ENCODE measurements around the gene NARS2. TPM values are rescaled to one million over a fixed set of nuclear protein-coding genes. Genes with fewer than 3 reads are reported as not detected.

The NARS2 gene
- total RNA-seq, 2 donors from 2014 or later, result 10.1 to 24.7 TPM

DNA sequence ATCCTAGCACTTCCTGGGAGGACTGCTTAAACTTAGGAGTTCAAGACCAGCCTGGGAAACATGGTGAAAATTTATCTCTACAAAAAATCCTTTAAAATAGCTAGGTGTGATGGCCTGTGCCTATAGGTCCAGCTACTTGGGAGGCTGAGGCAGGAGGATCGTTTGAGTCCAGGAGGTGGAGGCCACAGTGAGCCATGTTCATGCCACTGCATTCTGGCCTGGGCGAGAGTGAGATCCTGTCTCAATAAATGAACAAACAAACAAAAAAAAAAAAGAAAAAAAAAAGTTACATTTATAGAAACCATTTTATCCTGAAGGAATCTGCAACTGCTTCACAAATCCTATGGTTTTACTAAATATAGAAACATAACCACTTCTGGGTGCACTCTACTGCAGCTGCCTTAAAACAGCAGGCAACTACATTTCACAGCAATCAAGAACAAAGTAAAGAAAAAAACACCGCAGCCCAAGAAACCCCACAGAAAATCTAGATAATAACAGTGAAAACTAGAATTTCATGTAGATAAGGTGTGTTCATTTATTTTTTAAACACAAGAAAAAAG lies 81.2 kb downstream of the NARS2 start:
- WGBS, 2 donors, result 91 to 94% methylated on average over 3 of the region's 3 CpGs
- TF ChIP-seq POLR2A (IDR thresholded peaks at IDR 0.05), result no peak
- TF ChIP-seq, protein P1, sequence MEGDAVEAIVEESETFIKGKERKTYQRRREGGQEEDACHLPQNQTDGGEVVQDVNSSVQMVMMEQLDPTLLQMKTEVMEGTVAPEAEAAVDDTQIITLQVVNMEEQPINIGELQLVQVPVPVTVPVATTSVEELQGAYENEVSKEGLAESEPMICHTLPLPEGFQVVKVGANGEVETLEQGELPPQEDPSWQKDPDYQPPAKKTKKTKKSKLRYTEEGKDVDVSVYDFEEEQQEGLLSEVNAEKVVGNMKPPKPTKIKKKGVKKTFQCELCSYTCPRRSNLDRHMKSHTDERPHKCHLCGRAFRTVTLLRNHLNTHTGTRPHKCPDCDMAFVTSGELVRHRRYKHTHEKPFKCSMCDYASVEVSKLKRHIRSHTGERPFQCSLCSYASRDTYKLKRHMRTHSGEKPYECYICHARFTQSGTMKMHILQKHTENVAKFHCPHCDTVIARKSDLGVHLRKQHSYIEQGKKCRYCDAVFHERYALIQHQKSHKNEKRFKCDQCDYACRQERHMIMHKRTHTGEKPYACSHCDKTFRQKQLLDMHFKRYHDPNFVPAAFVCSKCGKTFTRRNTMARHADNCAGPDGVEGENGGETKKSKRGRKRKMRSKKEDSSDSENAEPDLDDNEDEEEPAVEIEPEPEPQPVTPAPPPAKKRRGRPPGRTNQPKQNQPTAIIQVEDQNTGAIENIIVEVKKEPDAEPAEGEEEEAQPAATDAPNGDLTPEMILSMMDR (IDR thresholded peaks at IDR 0.05), result no peak
- intact Hi-C loops (cut with DNase I), result no loop called here
- H3K36me3 ChIP-seq (replicated peaks in 1 of 2; ENCODE audit: insufficient read depth in 1 of 2, low read depth in 2 of 2), result no peaks in the 10 kb centered on the region
- peaks cover 16% of the 10 kb centered on the region for H3K4me1 ChIP-seq
- H3K27ac ChIP-seq, result no peak overlapping the region
- ATAC-seq (no peak), DNase-seq (no peak)
- no peak overlapping the region for H3K4me3 ChIP-seq
- no peaks in the 10 kb centered on the region for H3K9me3 ChIP-seq
- H3K27me3 ChIP-seq, result no peaks in the 10 kb centered on the region

DNA sequence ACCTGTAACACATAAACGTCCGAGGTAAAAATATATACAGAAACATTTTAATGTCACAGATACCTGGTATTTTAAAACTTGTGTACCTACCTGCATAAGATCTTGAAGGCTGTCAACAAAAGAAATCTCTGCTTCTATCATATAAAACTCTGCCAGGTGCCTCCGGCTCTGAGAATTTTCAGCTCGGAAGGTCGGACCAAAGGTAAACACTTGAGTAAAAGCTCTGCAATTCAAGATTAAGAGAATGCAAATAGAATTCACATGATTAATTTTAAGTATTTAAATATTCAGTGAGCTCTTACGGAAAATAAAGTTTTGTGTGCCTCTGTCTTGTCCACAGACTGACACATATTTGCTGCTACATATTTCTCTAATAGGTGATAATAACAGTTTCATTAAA lies 81.7 kb downstream of the NARS2 start:
- Histone ChIP-seq H3K27ac (no peak overlapping the region), H3K4me1 (peaks cover 13% of the 10 kb centered on the region), H3K4me3 (no peak overlapping the region), H3K9me3 (no peaks in the 10 kb centered on the region), H3K27me3 (no peaks in the 10 kb centered on the region), H3K36me3 (replicated peaks in 1 of 2; ENCODE audit: insufficient read depth in 1 of 2, low read depth in 2 of 2) (no peaks in the 10 kb centered on the region)
- no peak for DNase-seq
- ATAC-seq, result no peak
- intact Hi-C loops (cut with DNase I), result no loop called here
- WGBS, 2 donors, result 28 to 32% methylated on average over 6 of the region's 6 CpGs
- TF ChIP-seq, protein P1 (IDR thresholded peaks at IDR 0.05), result no peak
- no peak for TF ChIP-seq POLR2A (IDR thresholded peaks at IDR 0.05)

DNA sequence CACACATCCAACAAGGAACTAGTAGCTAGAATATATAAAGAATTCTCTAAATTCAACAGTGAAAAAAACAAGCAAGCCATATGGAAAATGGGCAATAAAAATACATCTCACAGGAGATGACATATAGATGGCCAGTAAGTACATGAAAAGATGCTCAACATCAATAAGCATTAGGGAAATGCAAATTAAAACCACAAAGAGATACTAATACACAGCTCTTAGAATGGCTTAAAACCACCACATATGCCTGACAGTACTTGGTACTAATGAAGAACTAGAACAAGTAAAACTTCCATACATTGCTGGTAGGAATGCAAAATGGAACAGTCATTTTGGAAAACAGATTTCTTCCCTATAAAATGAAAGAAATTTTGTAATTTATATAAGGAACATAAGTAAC lies 85.5 kb downstream of the NARS2 start:
- DNase-seq (no peak), ATAC-seq (no peak)
- no peak overlapping the region for H3K4me3 ChIP-seq
- TF ChIP-seq POLR2A (IDR thresholded peaks at IDR 0.05), result no peak
- TF ChIP-seq, protein P1 (IDR thresholded peaks at IDR 0.05), result no peak
- H3K27ac ChIP-seq, result no peak overlapping the region
- no peaks in the 10 kb centered on the region for H3K9me3 ChIP-seq
- H3K27me3 ChIP-seq, result no peaks in the 10 kb centered on the region
- H3K36me3 ChIP-seq (replicated peaks in 1 of 2; ENCODE audit: insufficient read depth in 1 of 2, low read depth in 2 of 2), result no peaks in the 10 kb centered on the region
- H3K4me1 ChIP-seq, result no peaks in the 10 kb centered on the region
- intact Hi-C loops (cut with DNase I), result no loop called here

DNA sequence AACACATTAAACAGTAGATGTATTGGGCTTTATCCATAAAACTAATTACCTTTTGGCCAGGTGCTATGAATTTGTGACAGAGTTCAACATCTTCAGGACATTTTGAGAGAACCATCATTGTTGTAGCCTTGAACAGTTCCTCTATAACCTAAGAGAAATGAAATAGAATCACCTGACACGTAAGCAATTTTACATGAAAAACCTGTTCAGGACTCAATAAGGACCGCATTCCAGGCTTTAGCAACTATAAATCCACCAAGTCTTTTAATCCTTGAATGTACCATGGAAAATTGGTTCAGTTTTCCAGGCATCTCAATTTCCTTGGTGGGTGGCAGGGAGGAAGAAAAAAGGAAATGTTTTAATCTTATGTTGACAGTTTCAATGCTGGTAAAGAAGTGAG lies 96.1 kb downstream of the NARS2 start:
- TF ChIP-seq, protein P1 (IDR thresholded peaks at IDR 0.05), result no peak
- TF ChIP-seq POLR2A (IDR thresholded peaks at IDR 0.05), result no peak
- Histone ChIP-seq H3K4me1 (no peaks in the 10 kb centered on the region), H3K4me3 (no peak overlapping the region), H3K9me3 (no peaks in the 10 kb centered on the region), H3K27me3 (no peaks in the 10 kb centered on the region), H3K27ac (no peak overlapping the region), H3K36me3 (replicated peaks in 1 of 2; ENCODE audit: insufficient read depth in 1 of 2, low read depth in 2 of 2) (no peaks in the 10 kb centered on the region)
- intact Hi-C loops (cut with DNase I), result no loop called here
- ATAC-seq (no peak), DNase-seq (no peak)
- 97 to 98% methylated on average over 2 of the region's 2 CpGs for WGBS, 2 donors

DNA sequence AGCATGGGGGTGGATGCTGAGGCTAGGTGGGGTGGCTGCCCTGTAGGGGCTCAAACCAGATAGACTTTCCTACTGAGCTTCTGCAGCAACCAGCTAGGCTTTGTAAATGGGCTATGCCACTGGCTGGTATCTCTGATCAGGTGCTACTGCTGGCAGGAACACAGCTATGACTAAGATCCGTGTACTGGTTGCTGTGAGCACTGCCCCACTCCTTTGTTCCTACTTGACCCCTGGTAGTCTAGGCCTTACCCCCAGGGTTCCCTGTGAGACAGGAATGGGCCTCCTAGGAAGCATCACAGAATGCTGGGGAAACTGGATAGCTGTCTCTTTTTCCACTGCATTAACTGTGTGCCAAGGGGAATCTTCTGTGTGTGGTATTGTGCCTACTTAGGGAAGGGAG lies 98.6 kb downstream of the NARS2 start:
- H3K36me3 ChIP-seq (replicated peaks in 1 of 2; ENCODE audit: insufficient read depth in 1 of 2, low read depth in 2 of 2), result no peaks in the 10 kb centered on the region
- no peaks in the 10 kb centered on the region for H3K27me3 ChIP-seq
- H3K4me1 ChIP-seq, result no peaks in the 10 kb centered on the region
- H3K9me3 ChIP-seq, result no peaks in the 10 kb centered on the region
- no peak overlapping the region for H3K27ac ChIP-seq
- DNase-seq (no peak), ATAC-seq (no peak)
- 27 to 57% methylated on average over 1 of the region's 1 CpG for WGBS, 2 donors
- intact Hi-C loops (cut with DNase I), result no loop called here
- no peak for TF ChIP-seq POLR2A (IDR thresholded peaks at IDR 0.05)
- TF ChIP-seq, protein P1 (IDR thresholded peaks at IDR 0.05), result no peak
- no peak overlapping the region for H3K4me3 ChIP-seq
